GM23248 (cell line): Measurements from ENCODE around the gene ASPSCR1.

ENCODE experiments used
- EZH2 ChIP-seq: fragments of 200-600 bp; sonication (generic); IDR thresholded peaks from 2 replicates; pipeline ENCODE4 v1.6.1; 2018; ENCODE audit warnings: antibody characterized with exemption, mild to moderate bottlenecking; ENCODE audit not compliant: insufficient read depth, poor library complexity, severe bottlenecking
- EZH2phosphoT487 ChIP-seq: fragments of 200-600 bp; sonication (generic); IDR thresholded peaks from 2 replicates; pipeline ENCODE4 v1.6.1; 2018; ENCODE audit warnings: antibody characterized with exemption, moderate library complexity, mild to moderate bottlenecking, low read depth; ENCODE audit not compliant: insufficient read depth

DNA sequence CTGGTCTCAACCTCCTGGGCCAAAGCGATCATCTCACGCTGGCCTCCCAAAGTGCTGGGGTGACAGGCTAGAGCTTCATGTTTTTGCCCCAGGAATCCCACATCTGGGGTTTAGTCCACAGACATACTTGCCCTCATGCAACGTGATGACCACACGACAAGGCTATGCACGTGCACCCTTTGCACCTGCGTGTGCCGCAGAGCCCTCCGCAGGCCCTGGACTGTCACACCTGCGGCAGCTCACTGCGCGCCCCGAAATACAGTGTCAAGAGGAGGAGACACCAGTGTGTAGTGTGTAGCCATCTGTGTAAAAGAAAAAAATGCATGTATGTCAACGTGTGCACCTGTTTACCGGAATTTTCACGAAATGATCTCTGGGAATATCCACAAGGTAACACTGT is 26.9 kb upstream of the ASPSCR1 start:
- TF ChIP-seq EZH2 (no peak), EZH2phosphoT487 (no peak)
